SIG-M5 treated with dmso at 0.1 percent for 504 hours (cell line): ENCODE measurements around the gene FAM222B.
A peak's percentile ranks its signal among the peaks of the same experiment; 100 is the strongest.
"Not testable (repeated sequence)": the region's sequence is repeated elsewhere in the genome, so short reads cannot be mapped to it uniquely, and the experiment has no call there.

ENCODE experiments used
- DNase-seq: peaks from one replicate; lab custom pipeline; 2025; ENCODE audit not compliant: unreplicated experiment; lab: John Stamatoyannopoulos, UW

FAM222B gene

GRCh38 chr17:28729950-28730330 lies 112.7 kb downstream of the FAM222B start:
- DNase-seq = no peak

GRCh38 chr17:28728364-28729200 lies 114.0 kb downstream of the FAM222B start, which contains the start of gene NEK8:
Gene NEK8, plus strand, starts transcription at chr17:28728788. Its CDS starts 26 bp downstream, at chr17:28728814.
- DNase-seq = peak; percentile 99

GRCh38 chr17:28726627-28727491 lies 115.7 kb downstream of the FAM222B start:
- DNase-seq = peak; percentile 97

GRCh38 chr17:28726226-28726626 lies 116.4 kb downstream of the FAM222B start, which contains the start of gene TLCD1:
Gene TLCD1, minus strand, starts transcription at chr17:28726233. Its CDS starts 136 bp downstream, at chr17:28726097.
- DNase-seq = peak; percentile 79

- DNase-seq = peak; percentile 82
These were observed 116.8 kb downstream of the FAM222B start for GRCh38 chr17:28725660-28726225.

- DNase-seq = peak; percentile 87
These were observed 117.4 kb downstream of the FAM222B start for GRCh38 chr17:28725166-28725659.

- no peak for DNase-seq
These were observed 118.0 kb downstream of the FAM222B start for GRCh38 chr17:28724500-28725165.

GRCh38 chr17:28723836-28724499 lies 118.6 kb downstream of the FAM222B start:
- DNase-seq = not testable (repeated sequence)

GRCh38 chr17:28723159-28723835 lies 119.3 kb downstream of the FAM222B start:
- no peak for DNase-seq

GRCh38 chr17:28722417-28723158 lies 120.0 kb downstream of the FAM222B start:
- DNase-seq = no peak

- not testable (repeated sequence) for DNase-seq
These were observed 121.6 kb downstream of the FAM222B start for GRCh38 chr17:28720997-28721329.

- no peak for DNase-seq
These were observed 122.2 kb downstream of the FAM222B start for GRCh38 chr17:28720247-28720996.

- DNase-seq = no peak
These were observed 123.6 kb downstream of the FAM222B start for GRCh38 chr17:28719021-28719433.

- DNase-seq = no peak
These were observed 124.1 kb downstream of the FAM222B start for GRCh38 chr17:28718333-28719020.

GRCh38 chr17:28717578-28718332 lies 124.8 kb downstream of the FAM222B start, which contains the start of gene RAB34:
Gene RAB34, minus strand, starts transcription at chr17:28717868. Its CDS starts 602 bp downstream, at chr17:28717266.
- peak; percentile 23 for DNase-seq

GRCh38 chr17:28716740-28717577 lies 125.6 kb downstream of the FAM222B start:
- no peak for DNase-seq
